ENCODE results near the gene FAM171A1. TPM values are rescaled to one million over a fixed set of nuclear protein-coding genes. Genes with fewer than 3 reads are reported as not detected.

Gene FAM171A1
- total RNA-seq, 2 experiments from 2014 or later = 4.2 to 5.1 TPM

GRCh38 chr10:15314482-15315045 is 56.5 kb downstream of the FAM171A1 start:
- H3K27ac Mint-ChIP-seq = no peak overlapping the region
- H3K4me1 Mint-ChIP-seq (ENCODE audit: low read depth) = peaks cover 2% of the 10 kb centered on the region
- no peaks in the 10 kb centered on the region for H3K9me3 Mint-ChIP-seq
- ChIA-PET CTCF (no interaction called here), POLR2A (no interaction called here)
- DNase-seq (no peak), ATAC-seq (no peak)
- H3K27me3 Mint-ChIP-seq = no peaks in the 10 kb centered on the region
- no peak for TF ChIP-seq CTCF (IDR thresholded peaks at IDR 0.05)
- intact Hi-C loops (cut with micrococcal nuclease) = no loop called here
- no peak overlapping the region for H3K4me3 Mint-ChIP-seq
- no peaks in the 10 kb centered on the region for H3K36me3 Mint-ChIP-seq (ENCODE audit: low read depth)

- Mint-ChIP-seq H3K27me3 (no peaks in the 10 kb centered on the region), H3K9me3 (no peaks in the 10 kb centered on the region), H3K27ac (no peak overlapping the region), H3K4me3 (no peak overlapping the region), H3K36me3 (ENCODE audit: low read depth) (no peaks in the 10 kb centered on the region), H3K4me1 (ENCODE audit: low read depth) (peaks cover 2% of the 10 kb centered on the region)
- intact Hi-C loops (cut with micrococcal nuclease) = no loop called here
- ATAC-seq (no peak), DNase-seq (no peak)
- POLR2A ChIA-PET = no interaction called here
- CTCF ChIA-PET = no interaction called here
- no peak for TF ChIP-seq CTCF (IDR thresholded peaks at IDR 0.05)
Measured at GRCh38 chr10:15313843-15314242, 57.2 kb downstream of the FAM171A1 start.

GRCh38 chr10:15313047-15313446 is 58.0 kb downstream of the FAM171A1 start:
- H3K4me3 Mint-ChIP-seq = no peak overlapping the region
- no peaks in the 10 kb centered on the region for H3K36me3 Mint-ChIP-seq (ENCODE audit: low read depth)
- ATAC-seq (no peak), DNase-seq (no peak)
- peaks cover 2% of the 10 kb centered on the region for H3K4me1 Mint-ChIP-seq (ENCODE audit: low read depth)
- no peaks in the 10 kb centered on the region for H3K9me3 Mint-ChIP-seq
- H3K27me3 Mint-ChIP-seq = no peaks in the 10 kb centered on the region
- no peak overlapping the region for H3K27ac Mint-ChIP-seq
- intact Hi-C loops (cut with micrococcal nuclease) = no loop called here
- CTCF ChIA-PET = no interaction called here
- POLR2A ChIA-PET = no interaction called here
- no peak for TF ChIP-seq CTCF (IDR thresholded peaks at IDR 0.05)

GRCh38 chr10:15311569-15312280 is 59.4 kb downstream of the FAM171A1 start:
- no peaks in the 10 kb centered on the region for H3K9me3 Mint-ChIP-seq
- ATAC-seq (no peak), DNase-seq (no peak)
- peaks cover under 1% of the 10 kb centered on the region for H3K27me3 Mint-ChIP-seq
- ChIA-PET CTCF (interaction anchor here (0.8 kb wide), 1 partner anchor 13 kb away, joined by 3 read pairs; no protein-coding TSS in a partner anchor), POLR2A (no interaction called here)
- no peak for TF ChIP-seq CTCF (IDR thresholded peaks at IDR 0.05)
- H3K27ac Mint-ChIP-seq = no peak overlapping the region
- H3K4me3 Mint-ChIP-seq = no peak overlapping the region
- H3K36me3 Mint-ChIP-seq (ENCODE audit: low read depth) = no peaks in the 10 kb centered on the region
- peaks cover 2% of the 10 kb centered on the region for H3K4me1 Mint-ChIP-seq (ENCODE audit: low read depth)
- intact Hi-C loops (cut with micrococcal nuclease) = no loop called here

- H3K27ac Mint-ChIP-seq = no peak overlapping the region
- ATAC-seq = no peak
- H3K4me1 Mint-ChIP-seq (ENCODE audit: low read depth) = peaks cover 2% of the 10 kb centered on the region
- no peaks in the 10 kb centered on the region for H3K9me3 Mint-ChIP-seq
- no peak overlapping the region for H3K4me3 Mint-ChIP-seq
- H3K36me3 Mint-ChIP-seq (ENCODE audit: low read depth) = no peaks in the 10 kb centered on the region
- no peak for DNase-seq
- TF ChIP-seq CTCF (IDR thresholded peaks at IDR 0.05) = no peak
- ChIA-PET CTCF (interaction anchor here (1.8 kb wide), 1 partner anchor 11 kb away, joined by 5 read pairs; no protein-coding TSS in a partner anchor), POLR2A (no interaction called here)
- intact Hi-C loops (cut with micrococcal nuclease) = no loop called here
- peaks cover 2% of the 10 kb centered on the region for H3K27me3 Mint-ChIP-seq
Measured at GRCh38 chr10:15310776-15311568, 60.1 kb downstream of the FAM171A1 start.

Data from activated CD8-positive, alpha-beta T cell treated with anti-CD3 and anti-CD28 coated beads for 36 hours (primary cell).